GM19324 (cell line): ENCODE measurements around the gene C10orf71.
A peak's percentile ranks its signal among the peaks of the same experiment; 100 is the strongest.

ENCODE experiments used
- ATAC-seq: cut with Tn5 transposase; IDR thresholded peaks from one replicate; pipeline ENCODE4 v1.9.1; 2021; ENCODE audit warnings: mild to moderate bottlenecking, moderate library complexity; ENCODE audit not compliant: unreplicated experiment, low FRiP score

The C10orf71 gene

GRCh38 chr10:49290131-49290530 is 8.8 kb upstream of the C10orf71 start:
- no peak for ATAC-seq

GRCh38 chr10:49290607-49291006 is 8.4 kb upstream of the C10orf71 start:
- ATAC-seq: no peak

GRCh38 chr10:49292565-49293207 is 6.3 kb upstream of the C10orf71 start:
- ATAC-seq: no peak

GRCh38 chr10:49293208-49293603 is 5.8 kb upstream of the C10orf71 start:
- no peak for ATAC-seq

- ATAC-seq: no peak
These were observed 4.2 kb upstream of the C10orf71 start for GRCh38 chr10:49294731-49295130.

- ATAC-seq: no peak
These were observed 3.7 kb upstream of the C10orf71 start for GRCh38 chr10:49295297-49295696.

- no peak for ATAC-seq
These were observed 2.6 kb upstream of the C10orf71 start for GRCh38 chr10:49296382-49296781.

GRCh38 chr10:49296836-49297235 is 2.1 kb upstream of the C10orf71 start:
- ATAC-seq: no peak

GRCh38 chr10:49297818-49298670 is 926 bp upstream of the C10orf71 start:
- ATAC-seq: no peak

GRCh38 chr10:49298671-49298982 is 343 bp upstream of the C10orf71 start:
- ATAC-seq: no peak

GRCh38 chr10:49299816-49300139 is 808 bp downstream of the C10orf71 start:
- ATAC-seq: peak; percentile 44

GRCh38 chr10:49300140-49300974 is 1.4 kb downstream of the C10orf71 start:
- ATAC-seq: peak; percentile 75

GRCh38 chr10:49301302-49301701 is 2.3 kb downstream of the C10orf71 start:
- ATAC-seq: no peak

- no peak for ATAC-seq
These were observed 3.1 kb downstream of the C10orf71 start for GRCh38 chr10:49302088-49302487.

- ATAC-seq: no peak
These were observed 4.7 kb downstream of the C10orf71 start for GRCh38 chr10:49303711-49304110.

- ATAC-seq: no peak
These were observed 5.2 kb downstream of the C10orf71 start for GRCh38 chr10:49304137-49304536.

GRCh38 chr10:49307921-49308320 is 9.0 kb downstream of the C10orf71 start:
- ATAC-seq: no peak

GRCh38 chr10:49308881-49309280 is 9.9 kb downstream of the C10orf71 start:
- ATAC-seq: no peak

GRCh38 chr10:49309691-49310411 is 10.9 kb downstream of the C10orf71 start:
- no peak for ATAC-seq

GRCh38 chr10:49310460-49310859 is 11.5 kb downstream of the C10orf71 start:
- ATAC-seq: no peak
